Measurements from ENCODE around the gene CATSPER4. TPM values are rescaled to one million over a fixed set of nuclear protein-coding genes. Genes with fewer than 3 reads are reported as not detected.

CATSPER4 gene
- total RNA-seq: not detected in 2 replicates

GRCh38 chr1:26190373-26190987, at the start of gene CATSPER4:
Gene CATSPER4, plus strand, starts transcription at chr1:26190602. Its CDS starts 26 bp downstream, at chr1:26190628.

GRCh38 chr1:26158908-26159742, 31.3 kb upstream of the CATSPER4 start, which contains the start of gene FAM110D:
Gene FAM110D, plus strand, starts transcription at chr1:26159079. Its CDS starts 2,213 bp downstream, at chr1:26161292.

DNA sequence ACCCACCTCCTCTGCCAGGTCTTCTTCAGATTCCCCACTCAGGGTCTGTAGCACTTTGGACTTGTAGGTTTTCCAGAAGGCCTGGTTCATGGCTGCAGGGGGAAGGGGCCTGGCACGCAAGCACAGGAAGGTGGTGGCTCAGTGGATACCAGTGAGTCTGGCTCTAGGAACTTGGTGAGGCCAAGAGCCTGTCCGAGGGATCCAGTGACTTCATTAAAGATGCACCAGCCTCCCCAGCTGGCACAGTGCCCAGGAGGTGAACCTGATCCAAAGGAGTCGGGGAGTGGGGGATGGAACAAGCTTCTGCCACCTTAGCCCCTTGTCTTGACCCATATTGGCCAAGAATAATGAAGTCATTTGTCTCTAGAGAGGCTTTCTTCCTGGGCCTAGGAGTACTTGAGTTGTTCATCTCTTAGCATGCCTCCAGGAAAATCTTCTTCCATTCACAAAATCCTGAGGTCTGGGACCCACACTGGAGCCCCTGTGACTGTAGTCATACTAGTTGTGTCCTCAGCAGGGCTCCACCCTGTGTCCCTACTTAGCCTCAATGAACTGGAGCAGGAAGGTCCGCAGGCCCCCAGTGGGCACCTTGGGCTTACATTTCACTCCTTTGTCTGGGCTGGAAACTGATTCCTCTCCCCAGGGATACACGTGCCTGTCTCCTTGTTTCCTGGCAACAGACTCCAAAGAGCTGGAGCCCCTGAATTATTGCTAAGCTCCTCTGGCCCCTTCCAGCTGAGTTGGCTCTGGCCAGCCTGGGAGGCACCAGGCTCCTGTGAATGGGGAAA, 21.8 kb upstream of the CATSPER4 start, which contains the start of gene C1orf232:
Gene C1orf232, minus strand, starts transcription at position 554 of the 788 bp plus-strand sequence. Its CDS starts 464 bp downstream, at position 90.

DNA sequence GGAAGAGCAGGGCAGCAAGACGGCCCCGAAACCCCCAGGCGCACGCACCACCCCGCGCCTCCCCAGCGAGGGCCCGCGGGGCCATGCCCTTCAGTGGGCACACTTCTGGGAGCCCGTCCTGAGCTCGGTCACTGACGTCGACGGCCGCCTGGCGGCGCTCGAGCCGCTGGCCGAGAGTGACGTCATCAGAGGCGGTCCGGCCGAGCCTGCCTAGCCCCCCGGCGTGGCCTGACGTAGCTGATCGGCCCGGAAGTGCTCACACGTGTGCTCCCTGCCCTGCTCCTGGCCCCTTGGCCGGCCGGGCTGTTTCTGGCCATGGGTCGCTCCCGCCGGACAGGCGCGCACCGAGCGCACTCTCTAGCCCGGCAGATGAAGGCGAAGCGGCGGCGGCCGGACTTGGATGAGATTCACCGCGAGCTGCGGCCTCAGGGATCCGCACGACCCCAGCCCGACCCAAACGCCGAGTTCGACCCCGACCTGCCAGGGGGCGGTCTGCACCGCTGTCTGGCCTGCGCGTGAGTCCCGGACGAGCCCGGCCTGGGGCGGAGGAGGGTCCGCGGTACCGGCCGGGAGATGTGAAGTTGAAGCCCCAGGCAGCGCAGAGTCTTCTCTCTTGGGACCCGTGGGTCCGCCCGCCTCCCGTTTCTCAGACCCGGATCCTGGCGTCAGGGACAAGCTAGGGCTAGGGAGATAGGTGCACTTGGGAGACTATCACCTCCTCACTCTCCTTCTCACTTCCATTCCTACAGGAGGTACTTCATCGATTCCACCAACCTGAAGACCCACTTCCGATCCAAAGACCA, 20.5 kb upstream of the CATSPER4 start, which contains the start of gene ZNF593:
Gene ZNF593, plus strand, starts transcription at position 240 of the 803 bp plus-strand sequence. Its CDS starts 76 bp downstream, at position 316.

DNA sequence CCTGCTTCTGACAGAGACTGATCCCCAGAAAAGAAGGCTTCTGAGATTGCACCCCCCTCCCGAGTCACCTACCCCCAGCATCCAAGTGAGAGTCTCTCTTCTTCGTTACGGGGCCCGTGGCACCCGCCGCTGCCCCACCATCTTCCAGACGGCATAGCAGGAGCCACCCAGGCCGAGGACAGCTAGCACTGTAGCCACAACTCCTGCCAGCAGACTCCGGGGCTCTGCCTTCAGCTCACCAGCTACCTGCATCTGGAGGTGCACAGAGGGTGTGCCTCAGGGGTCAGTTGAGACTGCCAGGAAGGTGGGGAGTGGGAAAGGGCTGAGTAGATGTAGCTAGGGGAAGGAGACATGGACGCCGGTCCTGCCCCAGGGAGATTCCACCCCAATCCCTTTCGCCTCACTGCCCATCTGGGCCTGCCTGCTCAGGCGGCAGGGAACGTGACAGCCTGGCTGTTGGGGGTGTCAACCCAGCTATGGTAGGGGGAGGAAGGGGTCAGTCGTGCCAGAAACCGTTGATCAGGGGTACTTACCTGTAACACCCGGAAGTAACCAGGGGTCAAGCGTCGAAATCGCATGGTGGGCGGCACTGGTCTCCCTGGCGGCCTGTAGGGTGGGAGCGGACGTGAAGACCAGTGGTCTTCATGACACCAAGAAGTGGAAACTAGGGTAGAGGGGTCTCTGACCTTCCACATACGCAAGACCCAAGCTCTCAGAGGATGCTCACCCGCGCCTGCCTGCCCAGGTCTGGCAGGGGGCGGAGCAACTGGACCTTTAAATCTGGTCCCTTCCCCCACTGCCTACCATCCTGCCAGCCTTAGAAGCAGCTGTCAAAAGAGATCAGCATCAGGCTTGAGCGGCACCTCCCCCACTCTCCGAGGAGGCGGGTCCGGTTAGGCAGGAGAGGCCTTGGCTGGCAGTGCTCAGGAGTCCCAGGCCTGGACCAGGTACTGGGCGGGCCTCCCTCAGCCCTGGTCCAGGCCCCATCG, 19.0 kb upstream of the CATSPER4 start, which contains the start of gene ZNF593OS:
Gene ZNF593OS, minus strand, starts transcription at position 749 of the 989 bp plus-strand sequence. Its CDS starts 171 bp downstream, at position 578.

GRCh38 chr1:26177182-26177684, 13.2 kb upstream of the CATSPER4 start, which contains the start of gene CNKSR1:
Gene CNKSR1, plus strand, starts transcription at chr1:26177491. Its CDS starts 57 bp downstream, at chr1:26177548.

DNA sequence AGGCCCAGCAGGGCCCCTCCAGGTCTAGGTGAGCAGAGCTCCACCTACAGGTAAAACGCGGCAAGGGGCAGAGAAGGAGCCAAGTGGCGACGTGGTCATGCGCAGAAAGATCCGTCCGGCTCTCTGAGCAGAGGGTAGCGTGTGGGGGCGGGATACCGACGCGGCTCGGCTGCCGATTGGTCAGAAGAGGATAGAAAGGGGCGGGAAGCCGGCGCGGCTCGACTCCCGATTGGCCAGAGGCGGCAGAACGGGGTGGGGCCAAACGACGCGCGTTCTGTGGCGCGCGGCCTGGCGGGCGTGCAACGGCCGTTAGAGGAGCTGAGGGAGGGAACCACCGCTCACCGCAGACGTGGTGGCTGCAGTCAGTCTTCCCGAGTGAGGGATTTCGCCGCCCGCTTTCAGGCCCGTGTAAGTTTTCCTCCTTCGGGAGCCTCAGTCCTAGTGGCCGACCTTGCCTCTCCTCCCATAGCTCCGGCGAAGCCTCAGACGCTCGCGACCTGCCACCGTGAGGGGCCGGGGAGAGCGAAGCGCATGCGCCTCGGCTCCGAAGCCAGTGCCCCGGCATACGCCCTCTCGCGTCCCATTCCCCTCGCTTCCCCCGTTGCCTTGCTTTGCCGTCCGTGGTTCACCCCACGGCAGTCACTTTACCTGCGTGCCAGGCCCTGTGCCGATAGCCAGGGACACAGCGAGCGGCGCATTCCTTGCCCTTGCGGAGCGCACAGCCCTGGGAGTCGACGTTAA, 43.7 kb downstream of the CATSPER4 start, which contains the start of gene CEP85:
Gene CEP85, plus strand, starts transcription at position 298 of the 741 bp plus-strand sequence. CDS start 5,584 bp downstream, outside the sequence.

Other genes with a start within 250 kb of the CATSPER4 start
- gene PAFAH2, start 192.5 kb upstream of the CATSPER4 start, total RNA-seq: 5.5 and 5.8 TPM in 2 replicates
- gene EXTL1, start 168.8 kb upstream of the CATSPER4 start, total RNA-seq: 0.09 and 0.14 TPM in 2 replicates
- not detected in 2 replicates for gene SLC30A2, start 144.5 kb upstream of the CATSPER4 start, total RNA-seq
- gene TRIM63, start 123.0 kb upstream of the CATSPER4 start, total RNA-seq: 0.74 TPM in 1 of 2 replicates, not detected in the other
- gene PDIK1L, start 78.8 kb upstream of the CATSPER4 start, total RNA-seq: 3.1 and 4.3 TPM in 2 replicates
- not detected in 2 replicates for gene FAM110D, start 31.5 kb upstream of the CATSPER4 start, total RNA-seq
- not detected in 2 replicates for gene C1orf232, start 21.6 kb upstream of the CATSPER4 start, total RNA-seq
- 27.0 and 32.4 TPM in 2 replicates for gene ZNF593, start 20.7 kb upstream of the CATSPER4 start, total RNA-seq
- not detected in 2 replicates for gene ZNF593OS, start 18.8 kb upstream of the CATSPER4 start, total RNA-seq
- gene CNKSR1, start 13.1 kb upstream of the CATSPER4 start, total RNA-seq: 0.14 TPM in 1 of 2 replicates, not detected in the other
- 3.3 and 3.7 TPM in 2 replicates for gene CEP85, start 43.6 kb downstream of the CATSPER4 start, total RNA-seq
- 30.7 and 32.1 TPM in 2 replicates for gene SH3BGRL3, start 89.5 kb downstream of the CATSPER4 start, total RNA-seq
- gene UBXN11, start 116.0 kb downstream of the CATSPER4 start, total RNA-seq: 2.7 and 3.5 TPM in 2 replicates
- not detected in 2 replicates for gene CD52, start 127.4 kb downstream of the CATSPER4 start, total RNA-seq
- gene CRYBG2, start 163.5 kb downstream of the CATSPER4 start, total RNA-seq: under 0.01 TPM in 1 of 2 replicates, not detected in the other
- gene ZNF683, start 182.1 kb downstream of the CATSPER4 start, total RNA-seq: not detected in 2 replicates
- not detected in 2 replicates for gene LIN28A, start 220.2 kb downstream of the CATSPER4 start, total RNA-seq
- 46.6 and 51.8 TPM in 2 replicates for gene DHDDS, start 241.7 kb downstream of the CATSPER4 start, total RNA-seq

Data from smooth muscle cell of bladder (primary cell).